HG03378 (cell line): Measurements from ENCODE around the gene ROMO1.
"Not testable (repeated sequence)": the region's sequence is repeated elsewhere in the genome, so short reads cannot be mapped to it uniquely, and the experiment has no call there.

Experiments
- ATAC-seq: cut with Tn5 transposase; IDR thresholded peaks from one replicate; pipeline ENCODE4 v1.9.1; 2021; ENCODE audit warnings: mild to moderate bottlenecking, moderate library complexity; ENCODE audit not compliant: unreplicated experiment

ROMO1 gene

DNA sequence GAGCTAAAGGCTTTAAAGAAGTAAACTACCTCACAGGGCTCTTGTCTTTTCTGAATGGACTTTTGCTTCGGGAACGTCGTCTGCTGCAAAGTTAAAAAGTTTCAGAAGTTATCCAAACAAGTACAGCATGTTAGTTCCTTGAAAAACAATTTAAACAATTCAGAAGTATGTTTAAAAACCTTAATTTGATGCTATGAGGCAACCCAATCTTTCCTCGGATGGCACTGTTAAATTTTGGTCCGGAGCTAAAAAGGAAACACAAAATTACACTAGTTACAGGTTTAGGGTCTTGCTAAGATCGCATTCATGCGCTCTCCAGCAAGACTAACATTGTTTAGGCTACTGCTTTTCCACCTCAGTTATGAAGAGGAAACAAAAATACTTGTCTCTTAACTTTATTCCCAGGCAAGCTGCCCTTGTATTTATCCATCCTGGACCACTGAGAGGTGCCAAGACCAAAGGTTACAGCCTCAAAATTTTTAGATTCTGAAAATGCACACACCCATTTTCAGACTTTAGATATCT, 30.1 kb downstream of the ROMO1 start:
- no peak for ATAC-seq

DNA sequence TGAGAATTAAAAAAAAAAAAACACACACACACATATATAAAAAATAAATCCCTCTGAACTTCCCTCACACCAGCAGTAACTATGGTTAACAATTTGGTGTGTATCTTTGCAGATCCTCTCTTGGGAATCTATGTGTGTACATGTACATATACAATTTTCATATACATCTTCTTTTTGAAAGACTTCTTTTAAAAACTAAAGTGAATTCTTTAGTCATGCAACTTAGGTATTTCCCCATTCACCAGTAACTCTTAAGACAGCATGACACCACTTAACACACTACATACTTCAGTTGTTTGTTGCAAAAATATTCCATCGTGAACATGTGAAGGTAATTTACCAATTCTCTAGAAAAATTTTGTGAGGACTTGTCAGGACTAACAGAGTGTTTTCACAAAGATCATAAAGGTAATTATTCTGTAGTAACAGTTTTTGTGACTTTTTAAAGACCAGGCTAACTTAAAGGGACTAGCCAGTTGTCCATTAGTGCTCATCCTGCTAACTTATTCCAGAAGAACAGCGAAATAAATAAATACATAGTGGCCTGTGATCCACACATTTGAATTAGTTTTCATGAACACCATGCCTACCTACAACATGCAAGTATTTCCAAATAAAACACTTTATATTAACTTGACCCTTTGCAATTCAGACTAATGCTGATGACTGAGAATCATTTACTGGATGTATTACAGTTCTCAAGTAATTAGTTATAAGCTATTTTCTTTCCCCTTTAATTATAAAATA, 30.8 kb downstream of the ROMO1 start:
- ATAC-seq = no peak

DNA sequence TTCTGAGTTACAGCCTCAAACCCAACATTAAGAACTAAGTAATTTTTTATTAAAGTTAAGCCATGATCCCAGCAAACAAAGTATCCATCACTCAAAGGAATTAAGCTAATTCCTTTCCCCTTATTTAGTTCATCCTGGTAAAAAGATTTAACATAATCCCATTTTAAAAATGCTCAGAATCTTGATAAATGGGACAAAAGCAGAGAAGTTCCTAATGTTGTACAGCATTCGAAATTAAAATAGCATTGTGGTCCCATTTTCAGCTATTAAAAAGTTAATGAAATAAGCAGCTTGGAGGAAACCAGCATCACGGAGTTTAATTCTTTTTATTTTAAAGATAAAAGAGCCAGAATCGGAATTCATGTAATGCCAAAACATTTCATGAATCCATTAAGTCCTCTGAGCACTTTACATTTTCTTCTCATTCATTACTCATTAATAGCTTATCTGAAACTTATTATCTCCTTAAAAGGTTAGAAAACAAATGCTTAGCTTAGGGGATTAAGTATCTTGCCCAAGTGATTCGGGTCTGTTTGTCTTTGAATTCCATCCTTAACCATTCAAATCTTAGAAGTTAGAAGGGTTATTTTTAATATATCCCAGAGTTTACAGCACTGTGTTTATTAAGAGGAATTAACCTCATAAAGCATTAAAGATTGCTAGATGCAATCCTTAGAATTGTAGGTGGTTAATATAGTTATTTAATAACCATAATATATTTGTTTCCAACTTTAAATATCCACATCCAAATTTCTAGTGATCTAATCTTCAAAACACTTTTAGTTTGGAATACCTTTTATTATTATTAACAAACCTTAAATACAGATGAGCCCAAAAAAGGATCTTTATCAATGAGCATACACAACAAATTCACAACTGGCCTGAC, 31.6 kb downstream of the ROMO1 start:
- no peak for ATAC-seq

DNA sequence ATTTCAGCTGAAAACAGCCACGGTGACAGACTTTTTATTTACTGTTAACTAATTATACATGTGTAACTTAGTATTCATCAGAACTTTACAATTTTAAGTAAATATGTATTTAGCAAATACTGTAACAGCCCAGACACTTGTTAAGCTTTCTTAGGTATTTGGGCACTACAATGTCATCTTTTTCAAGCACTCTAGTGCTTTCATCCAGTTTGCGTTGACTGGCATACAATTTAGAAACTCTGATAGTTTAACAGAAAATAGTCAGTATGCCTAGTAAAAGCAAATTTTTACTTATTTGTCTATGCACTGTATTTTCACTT, 32.2 kb downstream of the ROMO1 start:
- no peak for ATAC-seq

DNA sequence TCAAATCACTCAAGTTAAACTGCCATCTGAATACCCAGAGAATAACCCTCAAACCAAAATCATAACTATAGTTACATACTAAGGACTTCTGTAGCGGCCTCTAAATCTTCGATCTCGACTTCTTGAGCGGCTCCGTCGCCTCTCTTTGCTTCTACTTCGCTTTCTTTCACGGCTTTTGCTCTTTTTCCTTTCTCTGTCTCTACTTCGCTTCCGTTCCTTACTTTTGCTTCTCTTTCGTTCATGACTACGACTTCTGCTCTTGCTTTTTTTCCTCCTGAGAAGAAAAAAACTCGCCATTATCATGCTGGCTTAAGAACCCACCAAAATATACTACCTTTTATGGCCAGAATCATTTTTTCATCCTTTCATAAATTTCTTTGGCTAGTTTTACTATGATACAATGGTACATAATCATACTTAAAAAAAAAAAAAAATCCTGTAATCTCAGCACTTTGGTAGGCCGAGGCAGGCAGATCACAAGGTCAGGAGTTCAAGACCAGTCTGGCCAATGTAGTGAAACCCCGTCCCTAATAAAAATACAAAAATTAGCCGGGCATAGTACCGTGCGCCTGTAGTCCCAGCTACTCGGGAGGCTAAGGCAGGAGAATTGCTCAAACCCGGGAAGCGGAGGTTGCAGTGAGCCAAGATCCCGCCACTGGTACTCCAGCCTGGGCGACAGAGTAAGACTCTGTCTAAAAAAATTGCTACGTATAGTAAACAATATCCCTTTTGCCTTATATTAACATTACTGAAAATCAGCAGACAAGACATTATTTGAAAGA, 32.8 kb downstream of the ROMO1 start:
- ATAC-seq = no peak

DNA sequence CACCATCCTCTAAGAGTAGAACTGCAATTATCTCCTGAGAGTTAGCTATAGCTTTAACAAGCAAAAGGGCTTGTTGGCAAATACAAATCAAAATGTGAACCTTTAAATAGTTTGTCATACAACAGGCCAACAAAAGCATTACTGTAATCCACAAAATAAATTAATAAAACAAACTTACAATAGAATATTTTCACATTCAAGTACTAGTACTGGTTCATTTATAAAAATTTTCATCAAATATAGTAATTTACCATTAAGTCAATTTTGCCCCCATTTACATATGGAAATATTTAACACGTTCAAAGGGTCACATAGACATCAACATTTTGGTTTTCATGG, 33.4 kb downstream of the ROMO1 start:
- ATAC-seq = no peak

DNA sequence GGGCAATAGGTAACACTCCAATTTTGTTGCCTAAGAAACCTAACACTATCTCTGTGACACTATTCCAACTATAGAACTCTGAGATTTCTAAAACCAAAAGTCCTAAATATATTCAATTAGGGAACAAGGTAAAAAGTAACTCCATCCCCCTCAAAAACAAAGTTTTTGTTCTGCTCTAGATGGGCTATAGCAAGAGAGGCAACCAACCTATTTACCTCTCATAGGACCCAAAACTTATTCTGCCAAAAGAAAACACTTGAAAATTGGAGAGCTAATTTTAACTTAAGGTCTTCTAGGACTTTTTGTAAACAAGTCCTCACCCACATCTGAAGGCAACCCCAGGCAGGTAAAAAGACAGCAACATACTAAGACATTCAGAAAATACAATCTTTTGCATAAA, 35.2 kb downstream of the ROMO1 start:
- ATAC-seq = no peak

DNA sequence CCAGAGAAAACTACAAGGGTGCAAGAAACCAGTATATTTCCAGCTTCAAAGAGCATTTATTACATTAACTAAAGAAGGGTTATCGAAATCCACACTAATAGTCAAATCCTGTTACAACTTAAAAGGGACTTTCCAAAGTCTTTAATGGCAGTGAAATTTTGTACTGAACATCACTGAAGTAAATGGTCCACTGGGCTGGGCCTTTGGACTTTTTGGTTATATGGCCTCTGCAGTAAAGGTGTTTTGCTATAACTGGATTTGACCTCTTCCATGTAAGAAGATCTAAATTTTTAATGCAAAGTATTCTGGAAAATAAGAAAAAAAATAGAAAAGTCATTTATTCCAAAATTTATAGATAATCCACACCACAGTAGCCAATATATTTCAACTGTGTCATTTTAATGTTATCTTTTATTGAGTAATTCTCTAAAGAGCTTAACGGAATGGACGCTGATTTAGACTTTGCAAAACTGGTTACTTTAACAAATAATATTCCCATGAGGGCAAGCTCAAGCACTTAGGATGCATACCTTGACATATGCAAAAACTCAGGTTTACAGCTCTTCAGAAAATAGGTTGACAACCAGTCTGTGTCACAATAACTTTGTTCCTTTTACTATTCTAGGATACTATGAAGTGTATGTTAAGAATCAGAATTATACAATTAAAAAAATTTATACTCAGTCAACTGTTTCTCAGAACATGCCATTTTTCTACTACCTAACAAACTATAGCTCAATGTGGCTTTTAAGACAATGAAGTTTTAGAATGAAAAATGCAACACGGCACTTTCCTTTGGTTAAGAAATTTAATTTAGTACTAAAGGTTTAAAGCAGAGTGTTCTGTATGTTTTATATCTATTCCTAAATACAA, 35.8 kb downstream of the ROMO1 start:
- ATAC-seq = no peak

DNA sequence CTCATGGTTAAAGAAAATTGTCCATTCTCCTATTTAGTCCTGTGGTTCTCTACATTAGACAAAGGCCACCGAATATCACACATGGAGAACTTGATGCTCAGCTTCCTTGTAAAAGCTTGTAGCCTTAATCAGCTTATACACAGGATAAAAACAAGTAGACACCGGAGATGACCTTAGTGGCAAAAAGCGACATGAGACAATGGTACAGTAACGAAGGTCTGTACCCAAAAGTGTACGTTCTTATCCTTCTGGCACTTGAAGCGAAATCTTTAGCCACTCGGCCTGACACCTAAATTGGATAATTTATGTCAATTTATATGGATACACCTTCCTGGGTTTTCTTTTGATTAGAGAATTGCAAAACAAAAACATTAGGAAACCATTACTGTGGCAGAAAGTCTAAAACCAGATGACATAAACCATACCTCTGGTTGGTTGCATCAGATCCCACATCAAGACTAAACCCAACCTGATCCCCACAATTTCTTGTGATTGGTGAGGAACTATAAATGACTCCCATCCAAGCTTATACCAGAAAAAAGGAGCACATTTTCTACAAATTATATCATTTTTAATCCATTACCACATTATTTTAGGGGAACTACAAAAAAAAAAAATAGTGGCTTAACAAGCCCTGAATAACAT, 36.7 kb downstream of the ROMO1 start:
- no peak for ATAC-seq

DNA sequence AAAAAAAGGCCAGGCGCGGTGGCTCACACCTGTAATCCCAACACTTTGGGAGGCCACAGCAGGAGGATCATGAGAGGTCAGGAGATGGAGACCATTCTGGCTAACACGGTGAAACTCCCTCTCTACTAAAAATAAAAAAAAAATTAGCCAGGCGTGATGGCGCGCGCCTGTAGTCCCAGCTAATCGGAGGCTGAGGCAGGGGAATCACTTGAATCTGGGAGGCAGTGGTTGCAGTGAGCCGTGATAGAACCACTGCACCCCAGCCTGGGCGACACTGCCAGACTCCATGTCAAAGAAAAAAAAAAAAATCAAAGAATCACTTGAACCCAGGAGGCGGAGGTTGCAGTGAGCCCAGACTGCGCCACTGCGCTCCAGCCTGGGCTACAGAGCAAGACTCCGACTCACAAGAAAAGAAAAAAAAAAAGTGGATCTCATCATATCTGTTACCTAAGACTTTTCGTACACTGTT, 38.7 kb downstream of the ROMO1 start:
- no peak for ATAC-seq

DNA sequence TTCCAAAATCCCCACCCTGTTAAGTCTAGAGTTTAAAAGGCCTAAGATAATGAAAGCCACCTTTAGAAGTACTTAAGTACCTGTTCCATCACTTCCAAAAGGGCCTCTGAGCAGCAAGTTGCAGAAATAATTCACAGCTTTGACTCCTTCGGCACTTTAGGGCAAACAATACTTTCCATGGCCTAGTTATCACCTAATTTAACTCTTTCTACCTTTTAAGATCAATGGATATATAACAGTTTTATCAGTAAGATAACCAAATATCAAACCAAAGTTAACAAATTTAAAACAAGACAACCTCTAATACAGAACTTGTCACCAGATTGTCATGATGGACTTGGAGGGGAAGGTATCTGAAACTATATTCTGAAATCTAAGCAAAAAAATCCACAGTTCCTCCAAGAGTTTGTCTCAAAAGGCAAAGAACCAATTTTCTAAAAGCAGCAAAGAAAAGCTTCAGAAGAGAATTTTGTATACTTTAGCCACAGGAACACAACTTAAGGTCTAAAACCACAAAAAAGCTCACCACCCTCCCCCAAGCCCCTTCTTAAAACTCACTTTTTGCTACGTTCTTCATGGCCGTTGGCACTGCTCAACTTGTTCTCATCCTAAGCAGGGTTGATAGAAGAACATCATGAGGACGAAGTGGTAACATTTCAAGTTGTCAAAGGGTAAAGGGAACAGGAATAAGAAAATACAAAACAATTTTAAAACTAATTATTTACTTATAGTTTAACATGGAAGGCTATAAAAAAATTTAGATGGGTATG, 39.4 kb downstream of the ROMO1 start:
- no peak for ATAC-seq

DNA sequence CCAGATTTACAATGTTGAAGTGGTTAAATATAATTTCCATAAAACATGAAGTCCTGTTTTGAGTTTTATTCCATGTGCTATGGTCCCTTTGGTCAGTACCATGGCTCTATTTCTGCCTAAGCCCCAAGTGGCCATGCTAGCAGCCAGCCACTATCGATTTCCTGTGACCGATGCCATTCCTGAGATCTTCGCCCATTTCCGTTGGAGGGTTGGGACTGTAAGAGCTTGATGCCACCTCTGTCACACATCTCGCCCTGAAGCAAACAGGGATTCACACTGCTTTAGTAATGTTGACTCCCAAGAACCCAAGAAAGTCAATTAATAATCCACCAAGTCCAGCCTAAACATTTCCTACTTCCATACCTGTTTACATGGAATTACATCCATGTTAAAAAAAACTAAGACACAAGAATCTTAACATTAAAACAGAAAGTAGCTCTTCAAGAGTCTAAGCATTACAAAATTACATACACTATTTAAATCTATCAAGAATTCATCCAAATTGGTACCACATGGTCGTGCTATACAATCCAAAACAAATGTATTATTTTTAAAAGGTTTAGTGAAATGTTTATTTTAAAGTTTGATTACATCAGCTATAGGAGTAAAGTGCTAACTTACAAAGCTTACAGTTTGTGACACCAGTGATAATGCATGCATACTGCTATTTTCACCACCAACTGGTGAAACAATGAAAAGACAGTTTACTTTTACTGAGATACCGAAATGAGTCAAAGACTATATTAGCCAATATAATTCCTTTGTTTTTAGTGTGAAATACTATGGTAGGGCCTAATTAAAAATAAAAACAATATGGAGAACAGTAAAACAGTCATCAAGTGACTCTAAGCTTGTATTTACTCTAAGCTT, 40.3 kb downstream of the ROMO1 start:
- ATAC-seq = no peak

DNA sequence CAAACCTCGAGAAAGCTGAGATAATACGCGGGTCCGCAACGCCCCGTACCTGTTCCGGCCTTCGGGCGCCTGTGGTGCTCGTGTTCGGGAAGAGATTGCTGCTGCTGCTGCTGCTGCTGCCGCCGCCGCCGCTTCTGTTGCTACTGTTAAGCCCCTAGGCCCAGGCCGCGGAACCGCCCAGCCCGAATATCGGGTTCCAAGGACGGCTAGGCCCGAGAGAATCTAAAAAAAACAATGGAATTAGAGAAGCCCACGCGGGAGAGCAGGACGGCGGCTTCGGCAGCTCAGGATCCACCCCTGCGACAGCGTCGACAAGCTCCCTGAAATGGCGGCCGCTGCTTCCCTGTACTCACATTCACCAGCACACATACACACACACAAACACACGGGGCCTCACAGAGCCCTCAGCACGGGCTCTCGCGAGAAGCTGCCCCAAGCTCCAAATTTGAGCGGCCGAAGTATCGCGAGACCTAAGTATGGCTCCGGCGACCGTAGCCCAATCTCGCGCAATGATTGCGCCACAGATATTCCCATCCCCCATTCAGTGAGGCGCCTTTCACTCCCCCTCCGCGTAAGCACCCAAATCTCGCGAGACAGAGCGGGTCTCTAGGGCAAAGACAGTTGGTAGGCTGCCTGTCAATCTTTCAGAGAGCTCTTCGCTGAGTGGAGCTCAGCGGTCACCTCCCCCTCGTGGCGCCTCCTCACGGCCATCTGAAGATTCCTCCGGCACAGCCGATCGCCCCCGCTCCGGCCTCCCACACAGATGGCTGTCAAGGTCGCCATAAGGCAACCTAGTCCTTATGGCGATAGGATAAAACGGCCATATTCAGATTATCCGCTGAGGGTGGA, 42.9 kb downstream of the ROMO1 start, which contains the start of gene RBM39:
Gene RBM39, minus strand, starts transcription at position 369 of the 849 bp plus-strand sequence. CDS start 1,386 bp downstream, outside the sequence.
- ATAC-seq = peak; percentile 87

DNA sequence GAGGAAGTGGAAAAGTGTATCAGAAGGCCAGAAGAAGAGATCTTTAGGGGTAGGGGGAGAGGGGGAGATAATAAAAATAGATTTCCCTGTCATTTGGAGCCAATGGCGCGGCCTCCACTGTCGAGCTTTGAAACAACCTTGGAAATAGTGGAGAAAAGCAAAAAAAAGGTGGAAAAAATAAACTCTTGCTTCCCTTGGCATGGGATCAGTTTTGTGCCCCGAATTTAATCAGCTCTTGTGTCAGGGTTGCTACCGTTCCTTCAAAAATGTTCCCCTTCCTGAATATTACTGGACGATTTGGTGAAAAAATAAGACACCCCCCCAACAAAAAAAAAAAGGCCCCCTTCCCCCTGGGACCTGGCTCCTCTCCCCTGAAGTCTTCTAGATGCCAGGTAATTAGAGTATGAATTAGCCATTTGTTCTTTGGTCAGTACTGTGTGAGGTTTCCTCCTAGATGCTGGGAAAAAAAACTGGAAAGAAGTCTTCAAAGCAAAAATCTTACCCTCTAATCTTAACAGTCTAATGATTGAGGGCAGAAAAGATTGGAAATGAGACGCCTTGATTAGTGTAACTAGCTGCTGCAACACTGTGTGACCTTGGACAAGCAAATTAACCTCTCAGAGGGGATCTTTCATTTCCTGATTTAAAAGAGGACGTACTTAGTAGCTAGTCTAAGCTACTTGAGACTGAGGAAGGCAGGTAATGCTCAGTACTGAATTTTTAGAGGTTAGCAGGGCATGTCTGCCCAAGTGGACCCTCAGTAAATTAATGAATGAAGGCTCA, 43.7 kb downstream of the ROMO1 start:
- no peak for ATAC-seq

DNA sequence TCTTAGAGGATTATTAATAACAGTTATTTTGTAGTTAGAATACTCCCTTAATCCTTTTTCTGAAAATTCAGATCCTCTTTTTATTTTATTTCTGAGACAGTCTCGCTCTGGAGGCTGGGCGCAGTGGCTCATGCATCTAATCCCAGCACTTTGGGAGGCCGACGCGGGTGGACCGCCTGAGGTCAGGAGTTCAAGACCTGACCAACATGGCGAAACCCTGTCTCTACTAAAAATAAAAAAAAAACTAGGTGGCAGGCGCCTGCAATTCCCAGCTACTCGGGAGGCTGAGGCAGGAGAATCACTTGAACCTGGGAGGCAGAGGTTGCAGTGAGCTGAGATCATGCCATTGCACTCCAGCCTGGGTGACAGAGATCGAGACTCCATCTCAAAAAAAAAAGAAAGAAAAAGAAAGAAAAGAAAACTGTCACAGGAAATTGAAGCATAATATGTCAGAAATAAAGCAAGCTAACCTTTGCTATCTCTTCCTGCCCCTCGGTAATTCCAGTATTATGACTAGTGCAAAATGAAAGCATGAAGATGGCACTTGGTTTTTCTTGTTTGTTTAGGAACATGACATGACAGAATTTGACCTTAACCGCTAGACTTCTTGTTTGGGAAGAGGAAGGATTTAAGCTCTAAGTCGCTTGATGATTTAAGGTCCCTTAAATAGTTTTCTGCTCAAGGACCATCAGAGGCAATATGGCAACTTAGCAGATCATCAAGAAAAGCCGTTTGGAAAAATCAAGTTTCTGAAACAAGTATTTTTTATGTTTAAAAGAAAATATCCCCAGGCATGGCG, 44.7 kb downstream of the ROMO1 start:
- ATAC-seq = no peak

DNA sequence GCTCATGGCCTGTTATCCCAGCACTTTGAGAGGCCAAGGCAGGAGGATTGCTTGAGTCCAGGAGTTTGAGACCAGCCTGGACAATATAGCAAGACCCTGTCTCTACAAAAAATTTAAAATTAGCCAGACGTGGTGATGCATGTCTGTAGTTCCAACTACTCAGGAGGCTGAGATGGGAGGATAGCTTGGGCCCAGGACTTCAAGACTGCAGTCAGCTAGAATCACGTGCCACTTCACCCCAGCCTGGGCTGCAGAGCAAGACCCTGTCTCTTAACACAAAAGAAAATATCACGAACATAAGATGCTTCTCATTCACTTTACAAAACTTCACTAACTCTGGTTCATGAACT, 45.3 kb downstream of the ROMO1 start:
- ATAC-seq = not testable (repeated sequence)
